ENCODE data around the gene ELMOD3.
A peak's percentile ranks its signal among the peaks of the same experiment; 100 is the strongest.
"Not testable (repeated sequence)": the region's sequence is repeated elsewhere in the genome, so short reads cannot be mapped to it uniquely, and the experiment has no call there.

ELMOD3 gene

DNA sequence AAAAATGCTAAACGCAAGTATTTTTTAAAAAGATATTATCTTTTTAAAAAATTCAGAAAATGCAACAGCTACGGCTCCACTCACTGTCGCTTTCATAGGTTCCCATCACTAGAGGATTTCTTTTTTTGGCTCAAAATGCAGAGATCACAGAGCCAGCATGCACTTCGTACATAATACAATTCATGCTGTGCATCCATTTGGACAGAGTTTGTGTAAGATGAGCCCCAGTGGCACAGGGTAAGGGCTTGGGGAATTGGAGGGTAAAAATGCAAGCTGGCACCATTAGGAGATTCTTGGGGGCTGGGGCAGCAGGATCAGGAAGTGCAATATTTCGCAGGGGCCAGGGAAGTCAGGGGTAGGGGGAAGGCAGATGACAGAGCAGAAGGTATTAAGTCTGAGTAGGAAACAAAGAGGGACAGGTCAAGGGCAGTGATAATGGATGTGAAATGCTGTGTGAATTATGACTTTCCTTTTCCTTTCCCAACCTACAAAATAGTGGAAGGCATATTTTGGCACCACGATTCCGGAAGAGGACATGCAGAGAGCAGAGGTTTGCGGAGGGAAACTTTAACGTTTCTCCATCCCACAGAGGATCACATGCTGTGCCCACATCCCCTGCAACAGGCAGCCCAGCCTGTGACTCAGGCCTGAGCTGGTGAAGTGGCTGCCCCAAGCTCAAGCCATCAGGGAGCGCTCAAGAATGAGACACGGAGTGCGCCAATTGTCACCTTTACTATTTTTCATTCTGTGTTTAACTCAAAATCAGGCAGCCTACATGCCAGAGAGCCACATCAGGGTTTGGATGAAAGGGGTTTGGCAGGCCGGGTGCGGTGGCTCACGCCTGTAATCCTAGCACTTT is 50.9 kb downstream of the ELMOD3 start:
- DNase-seq: peak; percentile 76

DNA sequence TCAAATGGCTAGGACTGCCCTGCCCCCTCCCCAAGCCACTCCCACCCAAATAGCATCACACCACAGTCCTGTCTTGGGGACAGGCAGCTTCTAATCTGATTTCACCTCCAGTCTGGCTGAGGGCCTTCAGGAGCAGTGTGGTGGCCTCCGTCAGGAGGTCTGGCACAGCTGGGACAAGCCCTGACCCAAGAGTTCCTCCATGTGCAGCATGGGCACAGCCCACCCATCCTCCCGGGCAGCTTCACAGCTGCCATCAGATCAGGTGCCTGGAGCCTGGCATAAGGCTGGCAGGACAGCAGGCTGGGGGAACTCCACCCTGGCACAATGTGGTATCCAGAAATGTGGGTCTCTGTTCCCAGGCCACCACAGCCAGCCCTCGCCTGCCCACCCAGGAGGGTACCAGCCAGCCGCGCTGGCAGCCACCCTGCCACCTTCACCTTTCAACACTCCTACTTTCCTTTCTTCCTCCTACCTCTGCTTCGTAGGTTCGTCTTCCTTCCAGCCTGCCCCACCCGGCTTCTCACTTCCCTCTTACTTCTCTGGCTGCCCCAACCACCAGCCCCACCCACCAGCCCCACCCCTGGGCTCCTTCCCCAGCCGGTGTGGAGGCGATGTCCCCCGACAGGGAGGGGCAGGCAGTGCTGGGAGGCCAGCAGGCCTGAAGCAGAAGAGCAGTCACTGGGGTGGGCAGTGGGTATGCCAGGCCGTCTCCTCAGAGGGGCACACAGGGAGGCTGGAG is 55.4 kb downstream of the ELMOD3 start, which contains the start of gene CAPG:
TSS of gene CAPG (minus strand) at position 522 of the 739 bp plus-strand sequence. CDS start 8,221 bp downstream, outside the sequence.
- DNase-seq: peak; percentile 68

DNA sequence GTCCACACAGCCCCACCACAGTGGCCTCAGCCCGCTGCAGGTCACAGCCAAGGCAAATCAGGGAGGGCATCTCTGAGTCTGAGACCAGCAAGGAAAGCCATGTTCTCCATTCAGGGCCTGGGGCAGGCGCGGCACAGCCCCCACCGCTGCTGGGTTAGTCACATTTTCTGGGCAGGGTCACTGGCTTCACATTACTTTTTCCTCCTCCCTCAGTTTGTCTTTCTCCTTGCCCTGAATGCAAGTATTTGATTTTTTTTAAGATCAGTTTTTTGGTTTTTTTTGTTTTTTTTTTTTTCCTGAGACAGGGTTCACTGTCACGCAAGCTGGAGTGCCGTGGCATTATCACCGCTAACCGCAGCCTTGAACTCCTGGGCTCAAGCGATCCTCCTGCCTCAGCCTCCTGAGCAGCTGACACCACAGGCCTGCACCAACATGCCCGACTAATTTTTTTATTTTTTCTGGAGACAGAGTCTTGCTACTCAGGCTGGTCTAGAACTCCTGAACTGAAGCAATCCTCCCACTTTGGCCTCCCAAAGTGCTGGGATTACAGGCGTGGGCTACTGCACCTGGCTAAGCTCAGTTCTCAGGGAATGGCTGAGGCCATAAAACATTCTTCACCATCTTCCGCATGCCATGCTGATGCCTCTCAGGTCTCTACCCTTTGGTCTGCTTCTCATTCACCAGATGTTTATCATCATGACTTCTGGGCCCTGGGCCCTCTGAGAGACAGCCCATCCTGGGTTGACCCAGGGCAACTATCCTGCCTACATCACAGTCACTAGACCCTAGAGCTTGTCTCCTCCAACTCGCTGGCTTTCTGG is 56.2 kb downstream of the ELMOD3 start:
- DNase-seq: no peak

DNA sequence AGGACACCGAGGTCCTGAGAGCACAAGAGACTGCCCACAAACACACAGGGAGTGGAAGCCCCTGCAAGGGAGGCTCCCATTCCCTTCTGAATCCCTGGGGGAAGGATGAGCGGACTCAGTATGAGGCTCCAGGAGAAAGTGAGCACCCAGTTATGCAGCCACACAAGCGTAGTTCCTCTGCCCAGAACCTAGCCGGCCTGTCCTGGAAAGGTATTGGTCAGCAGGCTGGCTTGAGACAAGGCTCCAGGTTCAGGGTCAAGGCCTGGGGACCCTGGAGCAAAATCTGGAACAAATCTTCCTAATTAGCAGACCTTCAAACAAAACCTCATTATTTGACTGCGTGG is 56.8 kb downstream of the ELMOD3 start:
- no peak for DNase-seq

GRCh38 chr2:85413592-85414420 is 59.2 kb downstream of the ELMOD3 start:
- peak; percentile 80 for DNase-seq

DNA sequence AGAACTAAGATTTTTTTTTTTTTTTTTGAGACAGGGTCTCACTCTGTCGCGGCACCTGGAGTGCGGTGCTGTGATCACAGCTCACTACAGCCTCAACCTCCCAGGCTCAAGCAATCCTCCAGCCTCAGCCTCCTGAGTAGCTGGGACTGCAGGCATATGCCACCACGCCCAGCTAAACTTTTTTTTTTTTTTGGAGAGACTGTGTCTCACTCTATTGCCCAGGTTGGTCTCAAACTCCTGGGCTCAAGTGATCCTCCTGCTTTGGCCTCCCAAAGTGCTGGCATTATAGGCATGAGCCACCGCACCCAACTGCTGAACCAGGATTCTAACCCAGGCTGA is 59.8 kb downstream of the ELMOD3 start:
- DNase-seq: not testable (repeated sequence)

- no peak for DNase-seq
Observed at GRCh38 chr2:85414761-85415553, 60.4 kb downstream of the ELMOD3 start.

DNA sequence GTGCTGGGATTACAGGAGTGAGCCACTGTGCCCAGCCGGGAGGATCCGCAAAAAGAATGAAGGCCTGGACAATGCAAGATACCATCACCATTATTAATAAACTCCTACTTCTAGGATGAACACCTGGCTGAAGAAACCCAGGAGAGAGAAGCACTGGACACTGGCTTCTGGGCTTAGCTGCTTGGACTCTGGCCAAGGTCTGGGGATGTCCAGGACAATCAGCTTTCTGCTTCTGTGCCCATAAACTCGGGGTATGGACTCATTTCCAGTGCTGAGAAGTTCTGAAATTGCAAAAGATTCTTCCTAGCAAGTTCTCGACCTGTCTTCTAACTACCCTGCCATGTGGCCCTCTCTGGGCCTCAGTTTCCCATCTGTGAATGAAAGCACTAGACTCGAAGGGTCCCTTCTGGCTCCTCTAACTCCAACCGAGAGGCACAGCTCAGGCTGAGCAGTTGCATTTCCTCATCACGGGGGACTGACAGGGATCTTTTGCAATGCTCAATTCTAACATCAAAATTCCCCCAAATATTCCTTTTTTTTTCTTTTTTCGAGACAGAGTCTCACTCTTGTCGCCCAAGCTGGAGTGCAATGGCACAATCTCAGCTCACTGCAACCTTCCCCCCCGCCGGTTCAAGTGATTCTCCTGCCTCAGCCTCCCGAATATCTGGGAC is 61.5 kb downstream of the ELMOD3 start:
- no peak for DNase-seq

DNA sequence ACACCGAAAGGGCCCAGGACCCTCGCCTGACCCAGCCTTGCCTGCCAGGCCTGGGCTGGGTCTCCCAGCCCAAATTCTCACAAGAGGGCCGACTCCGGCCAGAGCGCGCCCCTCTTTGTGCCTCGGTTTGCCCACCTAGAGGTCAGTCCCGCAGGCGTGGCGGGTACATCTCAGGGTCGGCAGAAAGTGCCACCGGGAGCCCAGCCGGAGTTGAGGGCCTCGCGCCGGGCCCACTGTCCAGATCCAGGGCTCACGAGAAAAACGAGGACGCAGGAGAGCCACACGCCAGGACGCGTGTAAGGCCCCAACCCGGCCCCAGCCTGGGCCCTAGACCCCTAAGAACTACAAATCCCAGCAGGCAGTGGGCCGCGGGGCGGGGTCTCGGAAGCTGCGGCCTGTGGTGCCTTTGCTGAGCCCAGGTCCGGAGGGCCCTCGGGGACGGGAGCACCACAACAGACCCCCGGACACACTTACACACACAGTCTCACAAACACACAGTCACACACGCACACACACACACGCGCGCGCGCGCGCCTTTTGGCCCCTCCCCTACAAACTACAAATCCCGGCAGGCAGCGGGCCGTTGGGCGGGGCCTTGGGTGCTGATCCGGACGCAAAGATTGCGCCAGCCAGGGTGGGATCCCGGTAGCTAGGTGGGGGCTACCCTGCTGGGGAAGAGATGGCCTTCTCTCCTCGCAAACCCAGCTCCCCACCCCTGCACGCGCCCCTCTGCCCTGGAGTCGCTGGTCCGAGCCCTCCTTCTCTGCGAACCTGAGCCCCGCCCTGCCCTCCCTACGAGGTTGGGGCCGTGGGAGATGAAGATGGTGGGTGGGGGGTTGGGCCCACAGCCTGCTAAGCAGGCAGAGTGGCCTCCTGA is 63.8 kb downstream of the ELMOD3 start, which contains the start of gene SH2D6:
TSS of gene SH2D6 (plus strand) at position 583 of the 877 bp plus-strand sequence. CDS start 10,752 bp downstream, outside the sequence.
- peak; percentile 92 for DNase-seq

GRCh38 chr2:85419009-85419675 is 64.6 kb downstream of the ELMOD3 start:
- no peak for DNase-seq

DNA sequence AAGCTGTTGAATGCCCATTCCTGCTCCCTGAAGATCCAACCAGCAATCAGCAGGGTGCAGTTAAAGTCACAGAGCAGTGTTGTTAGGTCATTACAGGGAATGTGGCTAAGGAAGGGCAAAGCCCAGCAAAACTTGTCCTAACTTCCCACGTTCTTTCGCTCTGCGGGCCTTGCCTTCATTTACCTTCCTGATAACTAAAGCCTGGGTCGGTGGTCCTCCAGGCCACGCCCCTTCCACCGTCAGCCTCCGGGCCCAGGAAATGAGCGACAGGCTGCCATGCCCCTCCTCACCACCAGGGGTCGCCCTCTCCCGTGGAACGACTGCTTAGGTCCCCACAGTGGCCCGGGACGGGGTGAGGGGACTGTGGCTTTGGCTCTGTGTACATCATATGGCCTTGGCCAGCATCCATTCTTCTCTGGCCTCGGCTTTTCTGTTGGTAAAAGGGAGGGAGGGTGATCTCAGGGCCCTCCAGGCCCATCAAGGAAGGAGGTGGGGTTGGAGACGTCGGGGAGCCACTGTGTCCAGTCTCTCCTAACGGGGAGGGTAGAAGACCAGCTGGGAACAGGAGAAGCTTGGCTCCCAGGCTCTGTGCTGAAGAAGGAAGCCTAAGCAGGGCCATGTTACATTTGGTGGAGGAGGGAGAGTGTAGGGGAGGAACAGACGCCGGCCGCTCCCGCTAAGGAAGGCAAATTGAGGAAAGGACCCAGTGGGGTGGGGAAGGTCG is 66.1 kb downstream of the ELMOD3 start:
- peak; percentile 100 for DNase-seq

DNA sequence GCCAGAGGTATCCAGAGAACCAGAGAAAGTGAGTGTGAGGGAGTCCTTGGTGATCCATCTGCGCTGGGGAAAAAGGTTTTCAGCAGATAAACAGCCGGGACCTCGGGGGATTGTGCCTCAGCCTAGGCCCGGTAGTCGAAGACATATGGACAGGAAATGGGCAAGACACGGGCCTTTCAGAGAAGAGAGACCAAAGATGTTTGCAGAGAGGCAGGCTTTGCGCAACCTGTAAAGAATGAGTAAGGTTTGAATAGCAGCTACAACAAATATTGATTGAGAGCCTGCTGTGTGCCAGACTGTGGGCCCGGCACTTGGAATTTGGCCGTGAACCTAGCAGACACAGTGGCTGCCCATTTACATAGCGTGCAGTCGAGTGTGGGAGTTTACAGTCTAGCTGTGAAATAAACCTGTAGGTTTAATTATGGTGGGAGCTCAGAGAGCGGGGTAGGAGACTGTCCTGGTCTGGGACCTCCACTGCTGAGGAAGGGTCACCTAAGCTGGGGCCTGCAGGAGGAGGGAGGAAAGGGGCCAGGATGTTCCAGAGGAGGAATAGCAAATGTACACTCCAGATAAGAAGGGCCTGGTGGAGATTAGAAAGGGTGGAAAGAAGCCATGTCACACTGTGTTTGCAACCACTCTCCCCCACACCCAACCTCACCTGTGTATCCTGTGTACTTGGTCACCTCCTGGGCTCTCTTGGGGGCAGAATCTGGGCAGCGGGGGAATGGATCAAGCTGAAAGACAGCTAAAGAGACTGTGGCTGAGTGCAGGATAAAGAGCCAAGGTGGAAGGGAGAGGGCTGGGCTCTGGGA is 66.9 kb downstream of the ELMOD3 start:
- no peak for DNase-seq

- no peak for DNase-seq
Observed at GRCh38 chr2:85422072-85422457, 67.5 kb downstream of the ELMOD3 start.

DNA sequence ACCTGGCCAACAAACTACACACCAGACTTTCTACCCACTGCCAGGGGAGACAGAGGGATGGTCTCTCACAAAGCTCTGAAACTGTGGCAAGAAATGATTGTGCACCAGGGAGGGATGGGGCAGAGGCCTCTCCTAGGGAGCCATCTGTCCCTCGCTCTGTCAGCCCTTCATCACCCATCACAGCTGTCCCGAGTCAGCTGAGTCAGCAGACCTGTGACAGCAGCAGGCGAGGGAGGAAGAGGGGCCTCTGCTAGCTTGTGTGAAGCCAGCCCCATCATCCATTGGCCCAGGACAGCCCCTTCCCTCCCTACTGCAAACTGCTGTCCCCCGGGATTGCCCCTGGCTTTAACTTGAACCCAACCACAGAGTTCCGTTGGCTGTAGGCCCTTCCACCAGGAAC is 69.0 kb downstream of the ELMOD3 start:
- no peak for DNase-seq

DNA sequence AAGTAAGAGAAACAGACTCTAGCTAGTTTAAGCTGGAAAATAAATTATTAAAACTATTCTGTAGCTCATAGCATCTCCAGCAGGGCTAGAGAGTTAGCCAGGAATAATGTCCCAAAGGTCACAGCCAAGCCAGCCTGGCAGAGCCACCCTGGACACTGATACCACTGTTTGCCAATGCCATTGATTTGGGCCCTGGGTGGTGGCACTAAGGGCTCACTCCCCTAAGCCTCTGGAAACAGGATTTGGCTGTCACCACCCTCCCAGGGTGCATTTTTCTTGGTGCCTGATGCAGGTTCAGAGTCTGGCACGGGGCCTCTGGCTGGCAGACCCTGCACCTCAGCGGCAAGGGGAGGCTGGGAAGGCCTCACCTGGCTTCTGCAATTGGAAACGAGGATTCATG is 71.0 kb downstream of the ELMOD3 start:
- no peak for DNase-seq

DNA sequence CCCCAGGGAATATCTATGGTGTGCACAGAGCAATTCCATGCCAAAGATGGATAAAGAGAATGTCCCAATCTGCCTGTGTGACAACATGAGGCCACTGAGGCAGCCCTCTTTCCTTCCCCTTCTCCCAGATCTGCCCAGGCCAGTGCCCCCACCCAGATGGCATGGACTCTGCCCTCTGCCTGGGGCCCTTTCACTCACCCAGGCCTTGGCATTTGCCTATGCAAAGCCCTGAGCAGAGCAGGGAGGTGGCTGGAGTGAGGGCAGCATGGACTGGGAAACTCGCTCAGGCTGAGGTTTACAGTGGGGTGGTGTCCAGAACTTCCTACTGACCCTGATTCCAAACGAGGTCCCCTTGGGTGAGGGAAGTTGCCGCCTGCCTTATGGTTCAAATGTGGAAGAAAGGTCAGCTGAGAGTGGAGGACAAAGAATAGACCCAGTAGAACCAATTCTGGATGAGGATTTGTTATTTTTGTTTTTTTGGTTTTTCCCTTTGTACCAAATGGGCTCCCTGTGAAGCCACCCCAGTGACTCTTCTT is 72.8 kb downstream of the ELMOD3 start:
- DNase-seq: no peak

- DNase-seq: no peak
Observed at GRCh38 chr2:85428343-85428881, 73.8 kb downstream of the ELMOD3 start.

All from activated CD8-positive, alpha-beta memory T cell treated with anti-CD3 and anti-CD28 coated beads, Interleukin-2, amount 50 U/mL, for 48 hours (primary cell).